HEK293T (cell line): ENCODE results near the gene CDYL.

Experiments used
- FOXA1 ChIP-seq: fragments of 450-650 bp; IDR thresholded peaks from 2 replicates; pipeline ENCODE4 v1.6.1; 2016; ENCODE audit warnings: mild to moderate bottlenecking
- SP1 ChIP-seq: fragments of 450-650 bp; IDR thresholded peaks from 2 replicates; pipeline ENCODE4 v1.6.1; 2017
- SUZ12 ChIP-seq: fragments of 450-650 bp; IDR thresholded peaks from 2 replicates; pipeline ENCODE4 v1.6.1; 2016; ENCODE audit warnings: mild to moderate bottlenecking
- TARDBP ChIP-seq: fragments of 450-650 bp; IDR thresholded peaks from 2 replicates; pipeline ENCODE4 v1.6.1; 2016

GRCh38 chr6:4879741-4880275, 103.6 kb downstream of the CDYL start:
- TF ChIP-seq SUZ12 (no peak), TARDBP (no peak), FOXA1 (no peak), SP1 (no peak)
